Neural cell (in vitro differentiated cells): ENCODE results near the gene GPRC5A. TPM values are rescaled to one million over a fixed set of nuclear protein-coding genes. Genes with fewer than 3 reads are reported as not detected.

Experiments used
- H2AFZ ChIP-seq: fragments of 200-600, 300-800 bp; sonication (generic), shearing (Covaris generic); 2 replicates; pipeline ENCODE4 v1.6.0; 2014; ENCODE audit warnings: low read depth, mild to moderate bottlenecking, antibody characterized with exemption, low read length, moderate library complexity
- H3F3A ChIP-seq: fragments of 200-600 bp; shearing (Covaris generic); 2 replicates; pipeline ENCODE4 v1.6.1; 2016; ENCODE audit warnings: mild to moderate bottlenecking, moderate library complexity, mixed read lengths, antibody characterized with exemption, low read length; ENCODE audit not compliant: insufficient read depth, poor library complexity, severe bottlenecking
- H3K27ac ChIP-seq: fragments of 200-600, 300-800 bp; sonication (generic), shearing (Covaris generic); 2 replicates; pipeline ENCODE4 v1.5.1; 2014; ENCODE audit warnings: mild to moderate bottlenecking, low read length, moderate library complexity
- H3K27me3 ChIP-seq: fragments of 300-800, 200-600 bp; sonication (generic), shearing (Covaris generic); 2 replicates; pipeline ENCODE4 v1.6.0; 2014; ENCODE audit warnings: mild to moderate bottlenecking, low read depth, low read length, moderate library complexity; ENCODE audit not compliant: insufficient read depth
- H3K36me3 ChIP-seq: fragments of 300-800, 200-600 bp; sonication (generic), shearing (Covaris generic); 2 replicates; pipeline ENCODE4 v1.5.1; 2014; ENCODE audit warnings: mild to moderate bottlenecking, antibody characterized with exemption, low read length, moderate library complexity; ENCODE audit not compliant: insufficient read depth
- H3K4me2 ChIP-seq: fragments of 300-800, 200-600 bp; sonication (generic), shearing (Covaris generic); 2 replicates; pipeline ENCODE4 v1.6.0; 2014; ENCODE audit warnings: mild to moderate bottlenecking, low read length
- H3K4me3 ChIP-seq: fragments of 300-800, 200-600 bp; sonication (generic), shearing (Covaris generic); 2 replicates; pipeline ENCODE4 v1.5.1; 2014; ENCODE audit warnings: mild to moderate bottlenecking, low read length, moderate library complexity
- H3K79me2 ChIP-seq: fragments of 200-600 bp; shearing (Covaris generic); replicated peaks from 2 replicates; pipeline ENCODE4 v1.6.0; 2014; ENCODE audit warnings: mild to moderate bottlenecking, low read length, moderate library complexity; ENCODE audit not compliant: insufficient read depth
- H3K9ac ChIP-seq: fragments of 300-800, 200-600 bp; sonication (generic), shearing (Covaris generic); 2 replicates; pipeline ENCODE4 v1.6.1; 2016; ENCODE audit warnings: mild to moderate bottlenecking, low read length, mixed read lengths
- H3K9me2 ChIP-seq: fragments of 200-600 bp; shearing (Covaris generic); 2 replicates; pipeline ENCODE4 v1.6.1; 2016; ENCODE audit warnings: mild to moderate bottlenecking, low read length, mixed read lengths; ENCODE audit not compliant: insufficient read depth
- H3K9me3 ChIP-seq: fragments of 200-600, 300-800 bp; sonication (generic), shearing (Covaris generic); 2 replicates; pipeline ENCODE4 v1.6.1; 2016; ENCODE audit warnings: mild to moderate bottlenecking, mixed run types, low read length, moderate library complexity, mixed read lengths
- H4K20me1 ChIP-seq: fragments of 200-600 bp; shearing (Covaris generic); 2 replicates; pipeline ENCODE4 v1.6.1; 2016; ENCODE audit warnings: mild to moderate bottlenecking, mixed run types; ENCODE audit not compliant: insufficient read depth
- CTCF ChIP-seq: fragments of 450-650 bp; IDR thresholded peaks from 2 replicates; pipeline ENCODE4 v1.5.1; 2014; ENCODE audit warnings: antibody characterized with exemption, mild to moderate bottlenecking, moderate library complexity; ENCODE audit not compliant: poor library complexity, severe bottlenecking
- EP300 ChIP-seq: fragments of 450-650 bp; conservative IDR thresholded peaks from 2 replicates; pipeline ENCODE4 v1.6.1; 2014; ENCODE audit warnings: antibody characterized with exemption, mild to moderate bottlenecking, moderate library complexity; ENCODE audit not compliant: poor library complexity, severe bottlenecking
- EZH2 ChIP-seq: fragments of 200-600, 300-800 bp; shearing (Covaris generic), sonication (generic); IDR thresholded peaks from 2 replicates; pipeline ENCODE4 v1.6.1; 2014; ENCODE audit warnings: antibody characterized with exemption, low read length, borderline replicate concordance, mild to moderate bottlenecking; ENCODE audit not compliant: insufficient read depth, poor library complexity, severe bottlenecking
- MXI1 ChIP-seq: fragments of 450-650 bp; conservative IDR thresholded peaks from 2 replicates; pipeline ENCODE4 v1.6.1; 2014; ENCODE audit warnings: antibody characterized with exemption, mild to moderate bottlenecking; ENCODE audit not compliant: poor library complexity, severe bottlenecking
- POLR2AphosphoS5 ChIP-seq: IDR thresholded peaks from 2 replicates; pipeline ENCODE4 v1.6.1; 2012
- RAD21 ChIP-seq: fragments of 450-650 bp; conservative IDR thresholded peaks from 2 replicates; pipeline ENCODE4 v1.6.1; 2014; ENCODE audit warnings: antibody characterized with exemption, mild to moderate bottlenecking, moderate library complexity
- REST ChIP-seq: IDR thresholded peaks from 2 replicates; pipeline ENCODE4 v1.6.1; 2012; ENCODE audit warnings: borderline replicate concordance
- SMC3 ChIP-seq: fragments of 450-650 bp; conservative IDR thresholded peaks from 2 replicates; pipeline ENCODE4 v1.6.1; 2014; ENCODE audit warnings: antibody characterized with exemption, mild to moderate bottlenecking, moderate library complexity; ENCODE audit not compliant: poor library complexity
- TAF1 ChIP-seq: IDR thresholded peaks from 2 replicates; pipeline ENCODE4 v1.6.1; 2012; ENCODE audit warnings: low read depth
- polyA plus RNA-seq: library from polyadenylated mRNA; depleted of rRNA; stranded (reverse); fragments of >200 nt; gene quantifications from 2 replicates; pipeline ENCODE4 v1.2.3, GENCODE V29; 2014

GPRC5A gene
- polyA plus RNA-seq, 1 donor from 2014 or later, result 0.09 TPM

GRCh38 chr12:12916135-12916944 is 25.0 kb downstream of the GPRC5A start:
- Histone ChIP-seq H3K27ac (no peak overlapping the region), H3K27me3 (no peaks in the 10 kb centered on the region), H4K20me1 (no peaks in the 10 kb centered on the region), H3K9ac (no peak overlapping the region), H3K9me2 (no peaks in the 10 kb centered on the region), H3K9me3 (no peaks in the 10 kb centered on the region), H3F3A (no peaks in the 10 kb centered on the region), H3K36me3 (no peaks in the 10 kb centered on the region), H3K79me2 (no peaks in the 10 kb centered on the region), H2AFZ (no peak overlapping the region), H3K4me3 (no peak overlapping the region), H3K4me2 (no peak overlapping the region)
- no peak for TF ChIP-seq EP300
- TF ChIP-seq REST, result no peak
- TF ChIP-seq CTCF, result peak; percentile 99
- TF ChIP-seq TAF1, result no peak
- no peak for TF ChIP-seq EZH2
- no peak for TF ChIP-seq POLR2AphosphoS5
- TF ChIP-seq MXI1, result no peak
- TF ChIP-seq RAD21, result peak; percentile 99
- peak; percentile 98 for TF ChIP-seq SMC3

- H3K9me3 ChIP-seq, result no peaks in the 10 kb centered on the region
- no peaks in the 10 kb centered on the region for H4K20me1 ChIP-seq
- no peak overlapping the region for H2AFZ ChIP-seq
- no peaks in the 10 kb centered on the region for H3K79me2 ChIP-seq
- TF ChIP-seq RAD21, result no peak
- no peak for TF ChIP-seq CTCF
- no peak for TF ChIP-seq POLR2AphosphoS5
- no peak for TF ChIP-seq EP300
- no peak for TF ChIP-seq REST
- TF ChIP-seq MXI1, result no peak
- no peak for TF ChIP-seq EZH2
- TF ChIP-seq SMC3, result no peak
- no peaks in the 10 kb centered on the region for H3F3A ChIP-seq
- no peaks in the 10 kb centered on the region for H3K9me2 ChIP-seq
- no peak overlapping the region for H3K9ac ChIP-seq
- H3K4me2 ChIP-seq, result no peak overlapping the region
- H3K27ac ChIP-seq, result no peak overlapping the region
- no peak overlapping the region for H3K4me3 ChIP-seq
- H3K27me3 ChIP-seq, result no peaks in the 10 kb centered on the region
- H3K36me3 ChIP-seq, result no peaks in the 10 kb centered on the region
These were observed 26.2 kb downstream of the GPRC5A start for GRCh38 chr12:12917517-12917916.
